Breast epithelium (tissue), 3 donors: ENCODE results near the gene TVP23C.

Experiments
- POLR2A ChIP-seq: fragments of 450-650 bp; IDR thresholded peaks from one replicate; pipeline ENCODE4 v1.6.1; 2016; ENCODE audit warnings: antibody characterized with exemption, mild to moderate bottlenecking, moderate library complexity
- TF ChIP-seq, protein P1 (sequence below), 3 donors: fragments of 450-650 bp; IDR thresholded peaks; one replicate each; pipeline ENCODE4 v1.5.1; 2016 to 2017; ENCODE audit warnings: antibody characterized with exemption in 3 of 3, mild to moderate bottlenecking in 3 of 3, moderate library complexity in 3 of 3

DNA sequence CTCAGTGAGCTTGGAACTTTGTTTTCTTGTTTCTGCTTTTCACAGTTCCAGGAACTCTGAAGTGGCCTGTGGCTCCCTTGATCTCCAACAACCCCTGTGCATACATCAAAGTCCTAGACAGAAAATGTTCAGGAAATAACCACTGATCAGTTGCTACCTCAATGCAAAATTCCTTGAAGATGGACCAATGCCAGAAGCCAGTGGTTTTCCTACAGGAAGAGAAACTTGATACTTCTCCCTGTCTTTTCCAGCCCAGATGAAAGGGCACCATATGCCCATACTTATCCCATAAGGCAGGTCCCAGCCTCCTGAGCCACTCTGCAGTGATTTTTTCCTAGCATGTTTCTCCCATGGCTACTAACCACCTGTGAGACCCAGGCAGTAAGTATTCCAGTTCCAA lies 83.6 kb downstream of the TVP23C start:
- TF ChIP-seq, protein P1, sequence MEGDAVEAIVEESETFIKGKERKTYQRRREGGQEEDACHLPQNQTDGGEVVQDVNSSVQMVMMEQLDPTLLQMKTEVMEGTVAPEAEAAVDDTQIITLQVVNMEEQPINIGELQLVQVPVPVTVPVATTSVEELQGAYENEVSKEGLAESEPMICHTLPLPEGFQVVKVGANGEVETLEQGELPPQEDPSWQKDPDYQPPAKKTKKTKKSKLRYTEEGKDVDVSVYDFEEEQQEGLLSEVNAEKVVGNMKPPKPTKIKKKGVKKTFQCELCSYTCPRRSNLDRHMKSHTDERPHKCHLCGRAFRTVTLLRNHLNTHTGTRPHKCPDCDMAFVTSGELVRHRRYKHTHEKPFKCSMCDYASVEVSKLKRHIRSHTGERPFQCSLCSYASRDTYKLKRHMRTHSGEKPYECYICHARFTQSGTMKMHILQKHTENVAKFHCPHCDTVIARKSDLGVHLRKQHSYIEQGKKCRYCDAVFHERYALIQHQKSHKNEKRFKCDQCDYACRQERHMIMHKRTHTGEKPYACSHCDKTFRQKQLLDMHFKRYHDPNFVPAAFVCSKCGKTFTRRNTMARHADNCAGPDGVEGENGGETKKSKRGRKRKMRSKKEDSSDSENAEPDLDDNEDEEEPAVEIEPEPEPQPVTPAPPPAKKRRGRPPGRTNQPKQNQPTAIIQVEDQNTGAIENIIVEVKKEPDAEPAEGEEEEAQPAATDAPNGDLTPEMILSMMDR (IDR thresholded peaks at IDR 0.05): no peak
- TF ChIP-seq POLR2A: no peak
